Measurements from ENCODE around the gene CLTA. TPM values are rescaled to one million over a fixed set of nuclear protein-coding genes. Genes with fewer than 3 reads are reported as not detected.

Gene CLTA
- total RNA-seq, 4 donors from 2014 or later: 165 to 247 (median 223) TPM

DNA sequence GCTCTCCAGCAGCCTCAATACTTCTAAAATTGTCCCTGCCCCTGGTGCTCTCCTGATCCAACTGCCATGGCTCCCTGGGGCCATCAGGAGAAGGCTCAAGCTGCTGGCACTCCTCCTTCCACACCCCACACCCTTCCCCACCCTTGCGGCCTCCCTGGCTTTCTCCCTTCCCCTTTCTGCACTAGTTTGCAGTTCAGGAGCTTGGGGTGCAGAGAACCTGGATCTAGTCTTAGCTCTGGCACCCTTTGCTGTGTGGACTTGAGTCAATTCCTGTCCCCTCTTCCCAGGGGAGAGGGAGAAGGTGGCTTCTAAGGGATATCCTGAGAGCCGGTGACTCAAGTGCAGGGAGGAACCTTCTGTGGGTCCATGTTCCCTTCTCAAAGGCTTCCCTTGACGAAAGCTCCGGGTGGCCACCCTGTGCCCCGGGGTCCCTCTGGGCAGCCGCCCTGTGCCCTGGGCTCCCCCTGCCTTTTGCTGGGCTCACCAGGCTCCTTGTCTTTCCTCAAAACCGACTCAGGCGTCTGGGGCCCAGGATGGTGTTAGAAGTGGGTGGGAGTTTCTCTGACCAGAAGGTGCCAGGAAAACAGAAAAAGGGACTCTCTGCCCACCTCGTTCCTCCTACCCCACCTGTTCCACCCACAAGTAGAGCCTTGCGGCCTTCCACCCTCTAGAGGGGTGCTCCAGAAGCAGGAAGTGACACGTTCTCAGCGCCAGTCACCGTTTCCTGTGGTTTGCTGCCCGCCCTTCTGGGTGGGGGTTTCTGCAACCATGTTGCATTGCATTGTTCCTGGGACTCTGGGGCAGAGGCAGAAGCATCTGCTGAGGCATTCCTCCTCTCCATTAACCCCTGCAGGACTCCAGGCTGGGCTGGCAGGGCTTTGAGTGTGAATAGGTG, 39.2 kb upstream of the CLTA start:
- H3K9me3 ChIP-seq: no peaks in the 10 kb centered on the region
- H3K4me3 ChIP-seq: no peak overlapping the region
- no peak for TF ChIP-seq POLR2A (IDR thresholded peaks at IDR 0.05)
- peak in 1 of 2 donors; percentile 60 for TF ChIP-seq EP300 (IDR thresholded peaks at IDR 0.05)
- TF ChIP-seq, protein P1, sequence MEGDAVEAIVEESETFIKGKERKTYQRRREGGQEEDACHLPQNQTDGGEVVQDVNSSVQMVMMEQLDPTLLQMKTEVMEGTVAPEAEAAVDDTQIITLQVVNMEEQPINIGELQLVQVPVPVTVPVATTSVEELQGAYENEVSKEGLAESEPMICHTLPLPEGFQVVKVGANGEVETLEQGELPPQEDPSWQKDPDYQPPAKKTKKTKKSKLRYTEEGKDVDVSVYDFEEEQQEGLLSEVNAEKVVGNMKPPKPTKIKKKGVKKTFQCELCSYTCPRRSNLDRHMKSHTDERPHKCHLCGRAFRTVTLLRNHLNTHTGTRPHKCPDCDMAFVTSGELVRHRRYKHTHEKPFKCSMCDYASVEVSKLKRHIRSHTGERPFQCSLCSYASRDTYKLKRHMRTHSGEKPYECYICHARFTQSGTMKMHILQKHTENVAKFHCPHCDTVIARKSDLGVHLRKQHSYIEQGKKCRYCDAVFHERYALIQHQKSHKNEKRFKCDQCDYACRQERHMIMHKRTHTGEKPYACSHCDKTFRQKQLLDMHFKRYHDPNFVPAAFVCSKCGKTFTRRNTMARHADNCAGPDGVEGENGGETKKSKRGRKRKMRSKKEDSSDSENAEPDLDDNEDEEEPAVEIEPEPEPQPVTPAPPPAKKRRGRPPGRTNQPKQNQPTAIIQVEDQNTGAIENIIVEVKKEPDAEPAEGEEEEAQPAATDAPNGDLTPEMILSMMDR (IDR thresholded peaks at IDR 0.05): no peak
- no peaks in the 10 kb centered on the region for H3K27me3 ChIP-seq
- H3K27ac ChIP-seq: peak overlapping the region in 3 of 4 donors; percentile 42 to 80 (median 55)
- no peak for DNase-seq (ENCODE audit: low spot score in 2 of 2)
- H3K36me3 ChIP-seq: peaks cover 0 to 9% (median 0%) of the 10 kb centered on the region in 3 donors
- WGBS, 2 donors: 77 to 78% methylated on average over 14 of the region's 14 CpGs
- peaks cover 0 to 57% (median 33%) of the 10 kb centered on the region in 4 donors for H3K4me1 ChIP-seq

DNA sequence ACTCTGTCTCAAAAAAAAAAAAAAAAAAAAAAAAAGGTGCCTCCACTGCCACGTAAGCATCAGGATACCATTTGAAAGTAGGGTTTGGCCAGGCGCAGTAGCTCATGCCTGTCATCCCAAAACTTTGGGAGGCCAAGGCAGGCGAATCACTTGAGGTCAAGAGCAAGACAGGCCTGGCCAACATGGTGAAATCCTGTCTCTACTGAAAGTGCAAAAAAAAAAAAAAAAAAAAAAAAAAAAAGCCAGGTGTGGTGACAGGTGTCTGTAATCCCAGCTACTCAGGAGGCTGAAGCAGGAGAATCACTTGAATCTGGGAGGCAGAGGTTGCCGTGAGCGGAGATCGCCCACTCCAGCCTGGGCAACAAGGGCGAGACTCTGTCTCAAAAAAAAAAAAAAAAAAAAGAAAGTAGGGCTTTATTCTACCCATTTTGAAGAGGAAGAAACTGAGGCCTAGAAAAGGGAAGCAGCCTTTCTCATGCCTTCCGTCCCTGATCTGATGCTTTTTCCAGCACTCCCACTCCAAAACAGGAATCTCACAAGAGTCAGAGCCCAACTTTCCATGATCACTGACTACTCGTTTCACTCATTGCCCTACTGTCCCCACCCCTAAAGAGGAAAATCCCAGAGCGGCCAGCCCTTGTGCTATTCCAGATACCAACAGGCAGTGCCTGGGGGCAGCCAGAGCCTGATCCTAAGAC, 37.8 kb upstream of the CLTA start:
- Histone ChIP-seq H3K4me1 (peaks cover 0 to 49% (median 31%) of the 10 kb centered on the region in 4 donors), H3K36me3 (peaks cover 0 to 12% (median 0%) of the 10 kb centered on the region in 3 donors), H3K27ac (peak overlapping the region in 2 of 4 donors; percentile 36 to 49), H3K27me3 (no peaks in the 10 kb centered on the region), H3K9me3 (no peaks in the 10 kb centered on the region), H3K4me3 (no peak overlapping the region)
- DNase-seq (ENCODE audit: low spot score in 2 of 2): no peak
- TF ChIP-seq POLR2A (IDR thresholded peaks at IDR 0.05) (no peak), EP300 (IDR thresholded peaks at IDR 0.05) (no peak)
- TF ChIP-seq, protein P1 (IDR thresholded peaks at IDR 0.05): no peak
- WGBS, 2 donors: 86 to 93% methylated on average over 10 of the region's 10 CpGs

DNA sequence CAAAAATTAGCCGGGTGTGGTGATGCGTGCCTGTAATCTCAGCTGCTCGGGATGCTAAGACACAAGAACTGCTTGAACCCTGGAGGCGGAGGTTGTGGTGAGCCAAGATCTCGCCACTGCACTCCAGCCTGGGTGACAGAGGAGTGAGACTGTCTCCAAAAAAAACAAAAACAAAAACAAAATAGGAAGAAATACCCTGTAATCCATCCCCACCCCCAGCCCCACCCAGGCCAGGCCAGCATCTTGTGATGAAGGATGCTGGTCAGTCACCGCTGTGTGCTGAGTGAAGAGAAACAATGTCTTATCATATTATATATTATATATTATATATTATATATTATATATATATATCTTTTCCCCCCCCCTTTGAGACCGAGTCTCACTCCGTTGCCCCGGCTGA, 37.0 kb upstream of the CLTA start:
- WGBS, 2 donors: 70 to 75% methylated on average over 9 of the region's 9 CpGs
- H3K27ac ChIP-seq: peak overlapping the region in 2 of 4 donors; percentile 58 to 74
- peaks cover 0 to 43% (median 22%) of the 10 kb centered on the region in 4 donors for H3K4me1 ChIP-seq

DNA sequence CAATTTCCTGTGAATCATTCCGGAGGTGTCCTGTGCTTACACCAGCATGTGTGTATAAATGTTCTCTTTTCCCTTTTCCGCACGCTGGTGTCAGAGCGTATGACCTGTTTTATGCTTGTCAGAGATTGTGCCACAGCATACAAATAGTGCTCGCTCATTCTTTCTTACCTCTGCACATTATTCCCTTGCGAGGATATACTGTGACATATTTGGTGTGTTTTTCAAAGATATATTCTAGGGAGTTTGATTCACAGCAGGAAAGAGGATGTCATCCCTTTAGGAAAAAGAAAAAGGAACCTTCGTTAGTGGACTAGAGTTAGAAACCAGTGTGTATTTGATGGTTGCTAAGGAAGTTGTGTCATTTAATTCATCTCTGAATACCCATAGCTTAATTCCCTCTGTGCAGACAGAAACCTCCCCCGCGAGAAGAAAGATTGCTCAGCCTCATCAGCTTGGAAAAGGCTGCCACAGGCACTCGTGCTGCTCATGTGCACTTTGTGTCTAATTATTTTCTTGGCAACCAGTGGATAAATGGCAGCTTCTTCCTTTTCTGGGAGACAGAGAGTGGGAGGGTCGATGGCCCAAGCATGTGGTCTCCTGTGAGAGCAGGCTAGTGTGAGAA, 36.3 kb upstream of the CLTA start:
- TF ChIP-seq EP300 (IDR thresholded peaks at IDR 0.05): peak in 1 of 2 donors; percentile 24
- TF ChIP-seq, protein P1 (IDR thresholded peaks at IDR 0.05): no peak
- no peaks in the 10 kb centered on the region for H3K27me3 ChIP-seq
- H3K4me1 ChIP-seq: peaks cover 0 to 36% (median 16%) of the 10 kb centered on the region in 4 donors
- H3K9me3 ChIP-seq: no peaks in the 10 kb centered on the region
- H3K4me3 ChIP-seq: no peak overlapping the region
- DNase-seq (ENCODE audit: low spot score in 2 of 2): no peak
- 29% methylated on average over 11 of the region's 11 CpGs for WGBS, 2 donors
- peaks cover 0 to 12% (median 0%) of the 10 kb centered on the region in 3 donors for H3K36me3 ChIP-seq
- H3K27ac ChIP-seq: peak overlapping the region in 3 of 4 donors; percentile 45 to 74 (median 58)

More for the DNA sequence above, 37.0 kb upstream of the CLTA start:
- H3K27me3 ChIP-seq: no peaks in the 10 kb centered on the region
- TF ChIP-seq, protein P1 (IDR thresholded peaks at IDR 0.05): no peak
- TF ChIP-seq POLR2A (IDR thresholded peaks at IDR 0.05) (no peak), EP300 (IDR thresholded peaks at IDR 0.05) (no peak)
- peaks cover 0 to 12% (median 0%) of the 10 kb centered on the region in 3 donors for H3K36me3 ChIP-seq
- H3K4me3 ChIP-seq: no peak overlapping the region
- no peak for DNase-seq (ENCODE audit: low spot score in 2 of 2)
- no peaks in the 10 kb centered on the region for H3K9me3 ChIP-seq
